H1 (cell line): ENCODE results near the gene MANSC4. TPM values are rescaled to one million over a fixed set of nuclear protein-coding genes. Genes with fewer than 3 reads are reported as not detected.

Experiments
- SRF ChIP-seq: IDR thresholded peaks from 2 replicates; pipeline ENCODE4 v1.6.1; 2011; ENCODE audit warnings: mild to moderate bottlenecking, low read depth, low read length, moderate library complexity
- TAF1 ChIP-seq: IDR thresholded peaks from 2 replicates; pipeline ENCODE4 v1.6.1; 2011; ENCODE audit warnings: mild to moderate bottlenecking, low read depth, low read length
- polyA plus RNA-seq, 7 experiments: library from polyadenylated mRNA; depleted of rRNA in 3 of 7; stranded (reverse) in 5 of 7; unstranded in 2 of 7; fragments of >200 nt in 5 of 7; fragments of 200-250 nt in 2 of 7; gene quantifications; 1 replicate in 5 of 7; 2 replicates in 1 of 7; 4 replicates in 1 of 7; pipeline versions ENCODE4 v1.2.1 to v1.2.3, GENCODE V29; 2011 to 2013; ENCODE audit warnings: missing spikeins in 2 of 7, mixed read lengths in 2 of 7
- total RNA-seq: library from RNA; stranded (reverse); fragmentation: NEBNext Ultra II Directional; extraction: Animal tissue kit (Norgen Biotek cat#: 25700); gene quantifications from 2 replicates; pipeline ENCODE4 v1.2.1, GENCODE V29; 2021

Gene MANSC4
- total and polyA plus RNA-seq, 2 of the 8 experiments (the other 6 are each of a cell fraction or from before 2014, with no cell fraction given) = not detected

GRCh38 chr12:27779416-27779919 lies 568 bp downstream of the MANSC4 start (continued):
- TF ChIP-seq SRF (no peak), TAF1 (no peak; the same call in 1 of the 2 replicates)
